Neural progenitor cell (in vitro differentiated cells): ENCODE data around the gene SLC23A2. TPM values are rescaled to one million over a fixed set of nuclear protein-coding genes. Genes with fewer than 3 reads are reported as not detected.

Experiments used
- DNase-seq: peaks from one replicate; pipeline ENCODE4 v3.0.0-alpha.2; 2016; ENCODE audit warnings: low spot score
- H2AFZ ChIP-seq: fragments of 200-600 bp; sonication (generic); replicated peaks from 2 replicates; pipeline ENCODE4 v1.6.1; 2016; ENCODE audit warnings: antibody characterized with exemption
- H3F3A ChIP-seq: fragments of 200-600 bp; sonication (generic); 2 replicates; pipeline ENCODE4 v1.6.1; 2016; ENCODE audit warnings: antibody characterized with exemption, low read depth
- H3K27ac ChIP-seq: fragments of 200-600 bp; sonication (generic); 2 replicates; pipeline ENCODE4 v1.5.1; 2016; ENCODE audit warnings: mild to moderate bottlenecking
- H3K27me3 ChIP-seq: fragments of 200-600 bp; sonication (generic); 2 replicates; pipeline ENCODE4 v1.6.1; 2016; ENCODE audit warnings: mild to moderate bottlenecking, moderate library complexity
- H3K36me3 ChIP-seq: fragments of 200-600 bp; sonication (generic); 2 replicates; pipeline ENCODE4 v1.5.1; 2016
- H3K4me1 ChIP-seq: fragments of 200-600 bp; sonication (generic); 2 replicates; pipeline ENCODE4 v1.6.1; 2016; ENCODE audit warnings: mixed run types
- H3K4me2 ChIP-seq: fragments of 200-600 bp; sonication (generic); 2 replicates; pipeline ENCODE4 v1.6.1; 2016
- H3K4me3 ChIP-seq: fragments of 200-600 bp; sonication (generic); 2 replicates; pipeline ENCODE4 v1.5.1; 2016
- H3K79me2 ChIP-seq: fragments of 200-600 bp; sonication (generic); 2 replicates; pipeline ENCODE4 v1.6.1; 2016; ENCODE audit warnings: low read depth
- H3K9ac ChIP-seq: fragments of 200-600 bp; sonication (generic); 2 replicates; pipeline ENCODE4 v1.6.1; 2016
- H3K9me3 ChIP-seq: fragments of 200-600 bp; sonication (generic); 2 replicates; pipeline ENCODE4 v1.5.1; 2016; ENCODE audit warnings: low read depth
- H4K20me1 ChIP-seq: fragments of 200-600 bp; sonication (generic); 2 replicates; pipeline ENCODE4 v1.6.1; 2016; ENCODE audit warnings: low read depth
- H3K27ac Mint-ChIP-seq: 3 replicates; pipeline ENCODE4 v1.8.0; 2021; ENCODE audit warnings: mixed read lengths
- H3K27me3 Mint-ChIP-seq: 2 replicates; pipeline ENCODE4 v1.8.0; 2022; ENCODE audit warnings: low read depth, mild to moderate bottlenecking, inconsistent platforms, moderate library complexity, mixed read lengths; ENCODE audit not compliant: insufficient read depth
- H3K36me3 Mint-ChIP-seq: 3 replicates; pipeline ENCODE4 v1.8.0; 2021; ENCODE audit warnings: mixed read lengths
- H3K4me1 Mint-ChIP-seq: 3 replicates; pipeline ENCODE4 v1.8.0; 2021; ENCODE audit warnings: mixed read lengths
- H3K4me3 Mint-ChIP-seq: 3 replicates; pipeline ENCODE4 v1.8.0; 2021; ENCODE audit warnings: mild to moderate bottlenecking, moderate library complexity, mixed read lengths
- H3K9me3 Mint-ChIP-seq: 3 replicates; pipeline ENCODE4 v1.8.0; 2020; ENCODE audit warnings: mixed read lengths
- EZH2 ChIP-seq: fragments of 200-600 bp; sonication (generic); IDR thresholded peaks from 2 replicates; pipeline ENCODE4 v1.6.1; 2017; ENCODE audit warnings: antibody characterized with exemption, mild to moderate bottlenecking, moderate library complexity
- EZH2phosphoT487 ChIP-seq: fragments of 200-600 bp; sonication (generic); IDR thresholded peaks from 2 replicates; pipeline ENCODE4 v1.6.1; 2017; ENCODE audit warnings: antibody characterized with exemption
- total RNA-seq: library from RNA; depleted of rRNA; stranded (reverse); fragments of >200 nt; gene quantifications from 2 replicates; pipeline ENCODE4 v1.2.3, GENCODE V29; 2015; ENCODE audit warnings: low replicate concordance
- TF ChIP-seq, protein P1 (sequence below): fragments of 200-600 bp; sonication (generic); IDR thresholded peaks from 2 replicates; pipeline ENCODE4 v1.5.1; 2017; ENCODE audit warnings: antibody characterized with exemption, mild to moderate bottlenecking

SLC23A2 gene
- total RNA-seq, 1 donor from 2014 or later = 13.0 TPM

DNA sequence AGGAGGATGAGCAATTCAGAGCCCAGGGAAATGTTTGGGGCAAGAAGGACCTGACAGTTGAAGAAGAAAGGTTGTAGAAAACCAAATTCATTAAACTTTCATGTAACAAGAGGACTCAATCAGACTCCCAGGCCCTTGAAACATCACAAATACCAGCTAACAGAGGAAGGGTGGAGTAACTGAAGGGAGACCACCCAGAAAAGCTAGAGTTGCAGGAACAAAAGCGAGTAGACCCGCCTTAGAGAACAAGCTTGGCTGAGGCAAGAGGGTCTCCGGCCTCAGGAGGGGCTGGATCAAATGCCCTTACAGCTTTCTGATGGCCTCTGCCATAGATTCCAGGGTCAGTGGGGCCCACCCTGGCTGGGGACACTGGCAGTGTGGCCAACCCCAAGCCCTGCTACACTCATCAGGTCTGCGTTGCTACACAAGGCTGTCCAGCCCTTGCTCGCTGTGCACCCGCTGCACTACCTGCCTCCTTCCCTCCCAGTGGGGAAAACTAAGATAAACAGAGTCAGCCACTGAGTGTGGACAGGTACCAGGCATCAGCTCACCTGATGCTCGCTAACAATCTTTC lies 110.0 kb downstream of the SLC23A2 start:
- H3K27ac ChIP-seq = no peak overlapping the region
- DNase-seq = no peak
- H3K27ac Mint-ChIP-seq = no peak overlapping the region
- no peak overlapping the region for H3K4me3 ChIP-seq
- peaks cover 8% of the 10 kb centered on the region for H3K36me3 Mint-ChIP-seq
- no peak overlapping the region for H3K4me3 Mint-ChIP-seq
- no peaks in the 10 kb centered on the region for H3K9me3 ChIP-seq
- no peaks in the 10 kb centered on the region for H3F3A ChIP-seq
- H3K27me3 ChIP-seq = no peaks in the 10 kb centered on the region
- no peaks in the 10 kb centered on the region for H3K79me2 ChIP-seq
- H3K4me2 ChIP-seq = no peak overlapping the region
- no peak overlapping the region for H2AFZ ChIP-seq
- peaks cover 7% of the 10 kb centered on the region for H3K4me1 ChIP-seq
- TF ChIP-seq, protein P1, sequence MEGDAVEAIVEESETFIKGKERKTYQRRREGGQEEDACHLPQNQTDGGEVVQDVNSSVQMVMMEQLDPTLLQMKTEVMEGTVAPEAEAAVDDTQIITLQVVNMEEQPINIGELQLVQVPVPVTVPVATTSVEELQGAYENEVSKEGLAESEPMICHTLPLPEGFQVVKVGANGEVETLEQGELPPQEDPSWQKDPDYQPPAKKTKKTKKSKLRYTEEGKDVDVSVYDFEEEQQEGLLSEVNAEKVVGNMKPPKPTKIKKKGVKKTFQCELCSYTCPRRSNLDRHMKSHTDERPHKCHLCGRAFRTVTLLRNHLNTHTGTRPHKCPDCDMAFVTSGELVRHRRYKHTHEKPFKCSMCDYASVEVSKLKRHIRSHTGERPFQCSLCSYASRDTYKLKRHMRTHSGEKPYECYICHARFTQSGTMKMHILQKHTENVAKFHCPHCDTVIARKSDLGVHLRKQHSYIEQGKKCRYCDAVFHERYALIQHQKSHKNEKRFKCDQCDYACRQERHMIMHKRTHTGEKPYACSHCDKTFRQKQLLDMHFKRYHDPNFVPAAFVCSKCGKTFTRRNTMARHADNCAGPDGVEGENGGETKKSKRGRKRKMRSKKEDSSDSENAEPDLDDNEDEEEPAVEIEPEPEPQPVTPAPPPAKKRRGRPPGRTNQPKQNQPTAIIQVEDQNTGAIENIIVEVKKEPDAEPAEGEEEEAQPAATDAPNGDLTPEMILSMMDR = no peak
- TF ChIP-seq EZH2 (no peak), EZH2phosphoT487 (no peak)
- H3K27me3 Mint-ChIP-seq = peaks cover 11% of the 10 kb centered on the region
- H3K36me3 ChIP-seq = no peaks in the 10 kb centered on the region
- peaks cover 31% of the 10 kb centered on the region for H3K4me1 Mint-ChIP-seq
- H3K9ac ChIP-seq = no peak overlapping the region
- H4K20me1 ChIP-seq = no peaks in the 10 kb centered on the region
- H3K9me3 Mint-ChIP-seq = no peaks in the 10 kb centered on the region

DNA sequence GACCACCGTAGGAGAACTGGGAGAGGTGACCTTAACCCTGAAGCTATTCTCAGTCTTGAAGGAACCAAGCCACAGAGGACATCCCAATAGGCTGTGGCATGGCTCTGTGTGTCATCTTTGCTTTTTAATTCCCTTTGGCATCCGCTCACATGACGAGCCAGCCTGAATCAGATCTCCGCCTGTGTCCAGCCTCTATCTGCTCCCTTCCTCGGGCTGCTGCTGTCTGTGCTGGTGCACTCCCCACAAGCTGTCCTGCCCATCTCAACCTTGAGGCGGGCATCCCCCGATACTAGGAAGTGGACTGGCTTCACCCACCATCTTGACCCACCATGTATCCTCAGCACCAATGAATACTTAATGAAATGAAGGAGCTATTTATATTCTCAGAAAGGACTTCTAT lies 111.9 kb downstream of the SLC23A2 start:
- no peaks in the 10 kb centered on the region for H4K20me1 ChIP-seq
- Mint-ChIP-seq H3K27me3 (peaks cover 9% of the 10 kb centered on the region), H3K4me1 (peaks cover 16% of the 10 kb centered on the region), H3K4me3 (no peak overlapping the region), H3K9me3 (no peaks in the 10 kb centered on the region), H3K36me3 (peaks cover 8% of the 10 kb centered on the region), H3K27ac (no peak overlapping the region)
- no peak overlapping the region for H2AFZ ChIP-seq
- no peaks in the 10 kb centered on the region for H3K27me3 ChIP-seq
- no peaks in the 10 kb centered on the region for H3K4me1 ChIP-seq
- no peaks in the 10 kb centered on the region for H3K36me3 ChIP-seq
- TF ChIP-seq EZH2 = no peak
- TF ChIP-seq, protein P1 = no peak
- no peak for TF ChIP-seq EZH2phosphoT487
- no peak overlapping the region for H3K4me3 ChIP-seq
- H3K9me3 ChIP-seq = no peaks in the 10 kb centered on the region
- no peak overlapping the region for H3K4me2 ChIP-seq
- DNase-seq = no peak
- H3F3A ChIP-seq = no peaks in the 10 kb centered on the region
- no peaks in the 10 kb centered on the region for H3K79me2 ChIP-seq
- no peak overlapping the region for H3K9ac ChIP-seq
- no peak overlapping the region for H3K27ac ChIP-seq

DNA sequence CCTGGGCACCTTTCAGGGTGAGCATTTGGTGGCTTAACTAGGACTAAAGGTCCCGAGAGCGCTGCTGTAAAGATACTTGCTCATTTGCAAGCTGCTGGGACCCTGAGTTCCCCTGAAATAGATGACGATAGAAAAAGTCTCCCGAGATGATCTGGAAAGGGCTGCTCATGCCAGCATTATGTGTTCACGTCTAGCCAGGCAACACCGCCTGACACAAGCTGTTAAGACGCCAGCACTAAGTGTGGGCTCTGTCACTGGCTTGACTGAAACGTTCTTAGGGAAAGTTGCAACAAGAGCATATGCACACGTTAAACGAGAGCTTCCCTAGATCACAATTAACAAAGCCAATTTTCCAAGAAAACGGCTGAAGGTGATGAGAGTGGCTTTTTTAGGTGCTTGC lies 113.7 kb downstream of the SLC23A2 start:
- H3K79me2 ChIP-seq = no peaks in the 10 kb centered on the region
- H3K36me3 ChIP-seq = no peaks in the 10 kb centered on the region
- no peak overlapping the region for H3K4me2 ChIP-seq
- Mint-ChIP-seq H3K9me3 (no peaks in the 10 kb centered on the region), H3K4me3 (no peak overlapping the region), H3K27ac (no peak overlapping the region), H3K36me3 (peaks cover 7% of the 10 kb centered on the region), H3K27me3 (peaks cover 6% of the 10 kb centered on the region), H3K4me1 (peaks cover 4% of the 10 kb centered on the region)
- H3F3A ChIP-seq = no peaks in the 10 kb centered on the region
- H3K4me3 ChIP-seq = no peak overlapping the region
- no peak overlapping the region for H2AFZ ChIP-seq
- H3K4me1 ChIP-seq = no peaks in the 10 kb centered on the region
- no peak for DNase-seq
- no peak overlapping the region for H3K27ac ChIP-seq
- H4K20me1 ChIP-seq = no peaks in the 10 kb centered on the region
- H3K9ac ChIP-seq = no peak overlapping the region
- TF ChIP-seq, protein P1 = no peak
- no peak for TF ChIP-seq EZH2
- no peak for TF ChIP-seq EZH2phosphoT487
- no peaks in the 10 kb centered on the region for H3K27me3 ChIP-seq
- no peaks in the 10 kb centered on the region for H3K9me3 ChIP-seq
